Measurements from ENCODE around the gene TIPARP.
"Not testable (repeated sequence)": the region's sequence is repeated elsewhere in the genome, so short reads cannot be mapped to it uniquely, and the experiment has no call there.

Gene TIPARP

GRCh38 chr3:156728267-156728985 is 54.0 kb downstream of the TIPARP start:
- Mint-ChIP-seq H3K4me1 (ENCODE audit: low read depth) (no peaks in the 10 kb centered on the region), H3K4me3 (no peak overlapping the region), H3K27ac (no peak overlapping the region), H3K9me3 (no peaks in the 10 kb centered on the region), H3K36me3 (ENCODE audit: low read depth) (no peaks in the 10 kb centered on the region), H3K27me3 (no peaks in the 10 kb centered on the region)

DNA sequence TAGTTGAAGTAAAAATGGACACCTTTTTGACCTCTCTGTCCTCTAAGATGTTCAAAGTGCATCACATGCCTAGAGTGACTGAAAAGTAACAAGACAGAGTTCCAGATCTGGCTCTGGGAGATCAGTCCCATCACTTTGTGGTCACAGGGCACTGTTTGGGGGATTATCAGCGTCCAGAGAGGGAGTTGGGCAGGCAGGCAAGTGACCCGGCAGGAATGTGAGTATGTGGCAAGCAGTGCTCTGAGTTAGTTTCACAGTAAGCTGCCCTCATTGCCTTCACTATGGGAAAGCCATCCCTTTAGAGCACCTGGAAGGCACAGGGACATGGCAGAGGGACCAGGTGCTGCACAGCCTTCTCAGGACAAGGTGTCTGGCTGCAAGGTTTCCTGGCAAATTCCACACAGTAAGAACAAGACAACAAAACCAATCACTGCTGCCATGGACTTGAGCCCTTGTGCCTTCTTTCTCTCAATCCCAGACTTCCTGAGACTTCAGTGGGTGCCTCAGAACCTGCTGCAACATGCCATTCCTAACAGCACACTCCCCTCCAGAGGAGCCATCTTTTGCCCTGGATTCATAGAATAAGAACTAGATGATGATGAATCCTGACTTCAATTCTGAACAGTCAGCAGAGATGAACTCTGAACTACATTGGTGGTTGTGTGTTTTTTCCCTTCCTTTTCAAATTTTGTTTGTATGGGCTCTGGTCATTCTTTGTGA is 55.2 kb downstream of the TIPARP start:
- no peak overlapping the region for H3K4me3 Mint-ChIP-seq
- no peak overlapping the region for H3K27ac Mint-ChIP-seq
- no peaks in the 10 kb centered on the region for H3K27me3 Mint-ChIP-seq
- H3K4me1 Mint-ChIP-seq (ENCODE audit: low read depth): no peaks in the 10 kb centered on the region
- no peaks in the 10 kb centered on the region for H3K9me3 Mint-ChIP-seq
- no peaks in the 10 kb centered on the region for H3K36me3 Mint-ChIP-seq (ENCODE audit: low read depth)

DNA sequence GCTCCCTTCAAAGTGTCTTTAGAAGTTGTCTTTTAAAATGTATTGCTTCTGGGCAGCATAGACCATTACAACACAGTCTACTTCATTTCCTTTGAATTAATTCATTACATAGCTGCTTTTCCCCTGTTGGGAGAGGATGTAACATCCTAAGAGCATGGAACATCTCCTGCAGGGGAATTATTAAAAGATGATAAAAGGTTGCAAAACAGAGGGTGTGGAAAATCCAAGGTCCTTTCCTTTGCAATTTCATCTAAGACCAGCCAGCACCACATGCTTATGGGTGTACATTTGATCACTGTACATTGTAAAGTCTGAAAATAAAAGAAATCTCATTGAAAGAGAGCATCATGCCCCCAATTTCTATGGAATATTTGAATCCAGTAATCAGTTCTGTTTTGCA is 57.4 kb downstream of the TIPARP start:
- H3K4me3 Mint-ChIP-seq: no peak overlapping the region
- H3K27me3 Mint-ChIP-seq: no peaks in the 10 kb centered on the region
- no peaks in the 10 kb centered on the region for H3K9me3 Mint-ChIP-seq
- no peaks in the 10 kb centered on the region for H3K4me1 Mint-ChIP-seq (ENCODE audit: low read depth)
- no peaks in the 10 kb centered on the region for H3K36me3 Mint-ChIP-seq (ENCODE audit: low read depth)
- no peak overlapping the region for H3K27ac Mint-ChIP-seq

DNA sequence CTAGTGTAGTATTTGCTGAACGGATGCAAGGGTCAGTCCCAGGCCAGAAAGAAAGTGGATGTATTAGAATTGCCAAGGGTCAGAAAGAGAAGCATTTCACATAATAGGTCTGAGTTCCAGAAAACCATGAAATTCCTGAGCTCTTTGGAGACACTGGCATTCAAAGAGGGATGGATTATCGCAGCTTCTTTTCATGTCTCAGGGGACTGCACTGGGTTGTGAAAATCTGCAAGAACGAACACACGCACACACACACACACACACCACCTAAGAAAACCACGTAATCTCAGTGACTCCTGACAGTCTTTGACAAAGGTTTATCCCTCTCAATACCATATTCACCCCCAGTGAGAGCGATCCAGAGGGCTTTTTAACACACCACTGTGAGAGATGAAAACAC is 57.9 kb downstream of the TIPARP start:
- Mint-ChIP-seq H3K36me3 (ENCODE audit: low read depth) (no peaks in the 10 kb centered on the region), H3K9me3 (no peaks in the 10 kb centered on the region), H3K27me3 (no peaks in the 10 kb centered on the region), H3K27ac (no peak overlapping the region), H3K4me3 (no peak overlapping the region), H3K4me1 (ENCODE audit: low read depth) (no peaks in the 10 kb centered on the region)

GRCh38 chr3:156732715-156733421 is 58.5 kb downstream of the TIPARP start:
- no peaks in the 10 kb centered on the region for H3K4me1 Mint-ChIP-seq (ENCODE audit: low read depth)
- no peak overlapping the region for H3K4me3 Mint-ChIP-seq
- no peaks in the 10 kb centered on the region for H3K36me3 Mint-ChIP-seq (ENCODE audit: low read depth)
- no peak overlapping the region for H3K27ac Mint-ChIP-seq
- no peaks in the 10 kb centered on the region for H3K9me3 Mint-ChIP-seq
- H3K27me3 Mint-ChIP-seq: no peaks in the 10 kb centered on the region

GRCh38 chr3:156734661-156735060 is 60.3 kb downstream of the TIPARP start:
- not testable (repeated sequence) for H3K9me3 Mint-ChIP-seq; H3K4me1 Mint-ChIP-seq (ENCODE audit: low read depth); H3K27me3 Mint-ChIP-seq; H3K27ac Mint-ChIP-seq; H3K36me3 Mint-ChIP-seq (ENCODE audit: low read depth); H3K4me3 Mint-ChIP-seq

GRCh38 chr3:156735471-156735870 is 61.1 kb downstream of the TIPARP start:
- Mint-ChIP-seq H3K9me3 (no peaks in the 10 kb centered on the region), H3K4me3 (no peak overlapping the region), H3K36me3 (ENCODE audit: low read depth) (no peaks in the 10 kb centered on the region), H3K27me3 (no peaks in the 10 kb centered on the region), H3K27ac (no peak overlapping the region), H3K4me1 (ENCODE audit: low read depth) (no peaks in the 10 kb centered on the region)

- H3K36me3 Mint-ChIP-seq (ENCODE audit: low read depth); H3K4me1 Mint-ChIP-seq (ENCODE audit: low read depth); H3K27me3 Mint-ChIP-seq; H3K4me3 Mint-ChIP-seq; H3K27ac Mint-ChIP-seq; H3K9me3 Mint-ChIP-seq: not testable (repeated sequence)
These were observed 62.7 kb downstream of the TIPARP start for GRCh38 chr3:156737049-156737448.

- Mint-ChIP-seq H3K36me3 (ENCODE audit: low read depth) (no peaks in the 10 kb centered on the region), H3K9me3 (no peaks in the 10 kb centered on the region), H3K27ac (no peak overlapping the region), H3K27me3 (no peaks in the 10 kb centered on the region), H3K4me1 (ENCODE audit: low read depth) (no peaks in the 10 kb centered on the region), H3K4me3 (no peak overlapping the region)
These were observed 63.9 kb downstream of the TIPARP start for GRCh38 chr3:156738251-156738650.

DNA sequence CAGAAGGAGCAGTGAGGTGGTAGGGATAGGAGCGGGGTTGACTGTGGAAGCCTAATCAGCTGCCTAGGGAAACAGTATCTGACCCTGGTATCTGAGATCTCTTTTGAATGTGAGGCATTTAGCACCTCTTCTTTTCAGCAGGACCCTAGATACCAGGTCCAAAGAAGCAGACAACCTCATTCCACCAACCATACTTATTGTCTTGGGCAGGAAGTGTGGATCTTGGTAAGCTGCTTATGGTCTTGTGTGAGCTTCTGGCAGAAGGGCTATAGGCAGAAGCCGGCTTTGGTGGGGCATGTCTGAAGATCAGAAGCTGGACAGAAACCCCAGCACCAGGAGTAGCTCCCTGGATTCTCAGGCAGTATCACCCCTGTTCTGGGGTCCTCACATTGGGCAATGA is 65.6 kb downstream of the TIPARP start:
- Mint-ChIP-seq H3K4me3 (no peak overlapping the region), H3K36me3 (ENCODE audit: low read depth) (no peaks in the 10 kb centered on the region), H3K4me1 (ENCODE audit: low read depth) (no peaks in the 10 kb centered on the region), H3K27me3 (no peaks in the 10 kb centered on the region), H3K9me3 (no peaks in the 10 kb centered on the region), H3K27ac (no peak overlapping the region)

GRCh38 chr3:156740581-156740980 is 66.2 kb downstream of the TIPARP start:
- H3K27me3 Mint-ChIP-seq, H3K4me3 Mint-ChIP-seq, H3K27ac Mint-ChIP-seq: not testable (repeated sequence)

DNA sequence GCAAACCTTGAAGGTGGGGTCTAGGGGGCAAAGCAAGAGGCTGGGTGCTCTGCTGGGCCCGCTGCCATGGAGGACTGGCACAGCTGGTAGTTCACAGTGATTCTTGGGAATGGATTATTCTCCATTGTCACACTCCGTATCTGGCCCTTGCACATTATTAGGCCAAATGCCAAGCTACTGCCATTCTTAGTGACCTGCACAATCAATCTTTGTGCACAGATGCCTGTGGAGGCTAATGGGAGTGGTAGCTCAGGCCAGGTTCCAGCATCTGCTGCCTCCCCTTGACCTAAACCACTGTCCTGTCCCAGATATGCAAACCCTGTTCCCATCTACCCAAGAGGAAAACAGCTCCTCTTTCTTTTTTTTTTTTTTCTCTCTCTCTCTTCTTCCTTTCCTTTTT is 67.5 kb downstream of the TIPARP start:
- peaks cover 6% of the 10 kb centered on the region for H3K36me3 Mint-ChIP-seq (ENCODE audit: low read depth)
- no peaks in the 10 kb centered on the region for H3K4me1 Mint-ChIP-seq (ENCODE audit: low read depth)
- no peaks in the 10 kb centered on the region for H3K27me3 Mint-ChIP-seq
- H3K27ac Mint-ChIP-seq: no peak overlapping the region
- H3K4me3 Mint-ChIP-seq: no peak overlapping the region
- H3K9me3 Mint-ChIP-seq: peaks cover 5% of the 10 kb centered on the region

More at GRCh38 chr3:156740581-156740980, 66.2 kb downstream of the TIPARP start:
- not testable (repeated sequence) for H3K9me3 Mint-ChIP-seq; H3K36me3 Mint-ChIP-seq (ENCODE audit: low read depth); H3K4me1 Mint-ChIP-seq (ENCODE audit: low read depth)

DNA sequence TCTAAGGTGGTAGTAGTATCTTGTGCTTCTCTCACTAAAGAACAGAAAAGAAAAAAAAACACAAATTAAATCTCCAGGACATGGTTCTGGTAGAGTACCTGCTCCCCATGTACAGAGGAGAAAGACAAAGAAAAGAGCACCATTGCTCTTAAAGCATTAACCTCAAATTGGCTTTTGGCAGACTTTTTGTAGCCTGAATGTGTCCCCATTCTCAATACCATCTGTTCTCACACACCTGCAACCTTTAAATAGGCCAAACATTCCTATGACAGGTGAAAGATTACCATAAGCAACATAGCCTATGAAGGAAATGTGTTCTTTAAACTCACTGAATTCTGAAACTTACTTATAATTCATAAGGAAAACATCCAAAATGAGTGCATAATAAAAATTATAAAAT is 68.0 kb downstream of the TIPARP start:
- Mint-ChIP-seq H3K27me3 (no peaks in the 10 kb centered on the region), H3K4me3 (no peak overlapping the region), H3K27ac (no peak overlapping the region), H3K9me3 (peaks cover 8% of the 10 kb centered on the region), H3K4me1 (ENCODE audit: low read depth) (no peaks in the 10 kb centered on the region), H3K36me3 (ENCODE audit: low read depth) (peaks cover 8% of the 10 kb centered on the region)

DNA sequence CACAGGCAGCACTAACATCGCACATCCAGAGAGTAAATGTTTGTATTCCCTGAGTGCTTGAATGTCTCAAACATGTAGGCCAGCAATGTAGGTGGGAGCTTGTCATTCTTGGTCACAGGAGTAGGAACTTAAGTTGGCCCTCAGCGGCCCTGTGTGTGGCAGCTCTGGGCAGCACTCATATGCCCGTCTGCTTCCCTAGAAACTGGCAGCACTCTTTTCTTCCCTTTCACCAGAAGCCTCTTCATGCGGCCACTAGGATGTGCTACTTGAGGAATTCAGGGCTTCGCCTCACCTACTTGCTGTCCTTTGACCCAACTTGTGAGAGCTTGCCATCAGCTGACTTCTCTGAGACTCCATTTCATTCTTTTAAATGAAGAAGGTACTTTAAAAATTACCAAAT is 69.5 kb downstream of the TIPARP start:
- Mint-ChIP-seq H3K9me3 (peaks cover 8% of the 10 kb centered on the region), H3K4me1 (ENCODE audit: low read depth) (no peaks in the 10 kb centered on the region)

GRCh38 chr3:156744631-156745030 is 70.2 kb downstream of the TIPARP start:
- H3K36me3 Mint-ChIP-seq (ENCODE audit: low read depth): peaks cover 8% of the 10 kb centered on the region
- peaks cover 8% of the 10 kb centered on the region for H3K9me3 Mint-ChIP-seq
- no peaks in the 10 kb centered on the region for H3K4me1 Mint-ChIP-seq (ENCODE audit: low read depth)
- H3K27me3 Mint-ChIP-seq: no peaks in the 10 kb centered on the region
- H3K27ac Mint-ChIP-seq: no peak overlapping the region
- no peak overlapping the region for H3K4me3 Mint-ChIP-seq

More for the DNA sequence above, 69.5 kb downstream of the TIPARP start:
- Mint-ChIP-seq H3K4me3 (no peak overlapping the region), H3K27ac (no peak overlapping the region), H3K36me3 (ENCODE audit: low read depth) (peaks cover 8% of the 10 kb centered on the region), H3K27me3 (no peaks in the 10 kb centered on the region)
